Osteoblast (primary cell): Measurements from ENCODE around the gene BLVRB. TPM values are rescaled to one million over a fixed set of nuclear protein-coding genes. Genes with fewer than 3 reads are reported as not detected.

Experiments
- DNase-seq: peaks from one replicate; pipeline ENCODE4 v3.0.0; 2011; ENCODE audit warnings: low spot score, mixed read lengths; ENCODE audit not compliant: insufficient read length; ENCODE audit errors: missing footprints
- H2AFZ ChIP-seq: 2 replicates; pipeline ENCODE4 v1.6.0; 2011; ENCODE audit warnings: mild to moderate bottlenecking, low read length
- H3K27ac ChIP-seq: 2 replicates; pipeline ENCODE4 v1.5.1; 2011; ENCODE audit warnings: mild to moderate bottlenecking, low read depth, low read length, moderate library complexity
- H3K27me3 ChIP-seq: 2 replicates; pipeline ENCODE4 v1.6.0; 2012; ENCODE audit warnings: mild to moderate bottlenecking, control low read depth, inconsistent platforms, low read length, moderate library complexity; ENCODE audit not compliant: insufficient read depth
- H3K36me3 ChIP-seq: 2 replicates; pipeline ENCODE4 v1.5.1; 2011; ENCODE audit warnings: mild to moderate bottlenecking, low read length, control low read depth, moderate library complexity; ENCODE audit not compliant: insufficient read depth
- H3K4me1 ChIP-seq: 2 replicates; pipeline ENCODE4 v1.5.1; 2011; ENCODE audit warnings: mild to moderate bottlenecking, low read length, control low read depth, moderate library complexity; ENCODE audit not compliant: insufficient read depth
- H3K4me2 ChIP-seq: 2 replicates; pipeline ENCODE4 v1.6.0; 2011; ENCODE audit warnings: mild to moderate bottlenecking, low read length; ENCODE audit not compliant: insufficient read depth
- H3K4me3 ChIP-seq: fragments of 200-600 bp; sonication (generic); 3 replicates; pipeline ENCODE4 v1.5.1; 2012; ENCODE audit warnings: mild to moderate bottlenecking, low read length, inconsistent platforms; ENCODE audit not compliant: insufficient read depth
- H3K79me2 ChIP-seq: 2 replicates; pipeline ENCODE4 v1.6.0; 2012; ENCODE audit warnings: mild to moderate bottlenecking, low read length, control low read depth, inconsistent platforms; ENCODE audit not compliant: insufficient read depth
- H3K9me3 ChIP-seq: 2 replicates; pipeline ENCODE4 v1.5.1; 2011; ENCODE audit warnings: low read depth, low read length, control low read depth
- H4K20me1 ChIP-seq: 2 replicates; pipeline ENCODE4 v1.6.0; 2012; ENCODE audit warnings: mild to moderate bottlenecking, low read length, control low read depth; ENCODE audit not compliant: insufficient read depth
- total RNA-seq: library from RNA; depleted of rRNA; stranded (reverse); fragments of >200 nt; gene quantifications from 2 replicates; pipeline ENCODE4 v1.2.3, GENCODE V29; 2012
- TF ChIP-seq, protein P1 (sequence below): IDR thresholded peaks from 2 replicates; pipeline ENCODE4 v1.5.1; 2011; ENCODE audit warnings: mild to moderate bottlenecking, low read depth, low read length, moderate library complexity; ENCODE audit errors: extremely low read depth

Gene BLVRB
- total RNA-seq, 1 donor = 82.2 TPM

DNA sequence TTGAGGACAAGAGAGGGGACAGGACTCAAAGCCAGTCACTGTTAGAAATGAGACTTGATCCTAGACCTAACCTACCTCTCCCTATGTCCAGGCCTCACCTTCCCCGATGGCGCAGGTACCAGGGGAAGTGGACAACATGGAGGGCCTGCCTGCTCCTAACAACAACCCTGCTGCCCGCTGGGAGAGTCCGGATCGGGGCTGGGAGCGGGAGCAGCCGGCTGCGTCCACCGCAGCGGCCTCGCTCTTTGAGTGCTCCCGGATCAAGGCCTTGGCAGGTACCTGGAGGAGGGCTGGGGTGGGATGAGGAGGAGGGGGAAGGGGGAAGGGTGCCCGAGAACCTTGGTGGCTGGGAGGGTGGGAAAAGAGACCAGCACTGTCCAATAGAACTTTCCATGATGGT is 7.0 kb upstream of the BLVRB start:
- Histone ChIP-seq H3K4me3 (no peak overlapping the region), H3K4me2 (no peak overlapping the region), H3K79me2 (no peaks in the 10 kb centered on the region), H3K36me3 (no peaks in the 10 kb centered on the region), H2AFZ (no peak overlapping the region), H3K9me3 (no peaks in the 10 kb centered on the region), H3K27me3 (peaks cover 4% of the 10 kb centered on the region), H3K27ac (no peak overlapping the region), H3K4me1 (no peaks in the 10 kb centered on the region), H4K20me1 (no peaks in the 10 kb centered on the region)
- DNase-seq = no peak
- TF ChIP-seq, protein P1, sequence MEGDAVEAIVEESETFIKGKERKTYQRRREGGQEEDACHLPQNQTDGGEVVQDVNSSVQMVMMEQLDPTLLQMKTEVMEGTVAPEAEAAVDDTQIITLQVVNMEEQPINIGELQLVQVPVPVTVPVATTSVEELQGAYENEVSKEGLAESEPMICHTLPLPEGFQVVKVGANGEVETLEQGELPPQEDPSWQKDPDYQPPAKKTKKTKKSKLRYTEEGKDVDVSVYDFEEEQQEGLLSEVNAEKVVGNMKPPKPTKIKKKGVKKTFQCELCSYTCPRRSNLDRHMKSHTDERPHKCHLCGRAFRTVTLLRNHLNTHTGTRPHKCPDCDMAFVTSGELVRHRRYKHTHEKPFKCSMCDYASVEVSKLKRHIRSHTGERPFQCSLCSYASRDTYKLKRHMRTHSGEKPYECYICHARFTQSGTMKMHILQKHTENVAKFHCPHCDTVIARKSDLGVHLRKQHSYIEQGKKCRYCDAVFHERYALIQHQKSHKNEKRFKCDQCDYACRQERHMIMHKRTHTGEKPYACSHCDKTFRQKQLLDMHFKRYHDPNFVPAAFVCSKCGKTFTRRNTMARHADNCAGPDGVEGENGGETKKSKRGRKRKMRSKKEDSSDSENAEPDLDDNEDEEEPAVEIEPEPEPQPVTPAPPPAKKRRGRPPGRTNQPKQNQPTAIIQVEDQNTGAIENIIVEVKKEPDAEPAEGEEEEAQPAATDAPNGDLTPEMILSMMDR = no peak

DNA sequence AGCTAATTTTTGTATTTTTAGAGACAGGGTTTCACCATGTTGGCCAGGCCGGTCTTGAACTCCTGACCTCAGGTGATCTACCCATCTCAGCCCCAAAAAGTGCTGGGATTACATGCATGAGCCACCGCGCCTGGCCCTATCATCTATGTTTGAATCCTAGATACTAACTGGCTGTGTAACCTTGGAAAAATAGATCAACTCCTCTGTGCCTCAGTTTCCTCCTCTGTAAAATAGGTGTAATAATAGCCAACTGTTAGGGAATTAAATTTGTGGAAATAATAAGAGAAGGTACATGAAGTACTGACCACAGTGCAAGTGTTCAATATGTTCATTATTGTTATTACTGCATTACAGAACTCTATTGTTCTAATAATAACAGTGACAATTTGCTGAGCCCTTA is 5.6 kb upstream of the BLVRB start:
- no peaks in the 10 kb centered on the region for H3K9me3 ChIP-seq
- no peaks in the 10 kb centered on the region for H3K79me2 ChIP-seq
- no peaks in the 10 kb centered on the region for H4K20me1 ChIP-seq
- H3K27ac ChIP-seq = no peak overlapping the region
- peaks cover 13% of the 10 kb centered on the region for H3K27me3 ChIP-seq
- peaks cover 4% of the 10 kb centered on the region for H3K4me1 ChIP-seq
- DNase-seq = no peak
- TF ChIP-seq, protein P1 = no peak
- H3K36me3 ChIP-seq = no peaks in the 10 kb centered on the region
- no peak overlapping the region for H3K4me3 ChIP-seq
- H2AFZ ChIP-seq = no peak overlapping the region
- H3K4me2 ChIP-seq = no peak overlapping the region

DNA sequence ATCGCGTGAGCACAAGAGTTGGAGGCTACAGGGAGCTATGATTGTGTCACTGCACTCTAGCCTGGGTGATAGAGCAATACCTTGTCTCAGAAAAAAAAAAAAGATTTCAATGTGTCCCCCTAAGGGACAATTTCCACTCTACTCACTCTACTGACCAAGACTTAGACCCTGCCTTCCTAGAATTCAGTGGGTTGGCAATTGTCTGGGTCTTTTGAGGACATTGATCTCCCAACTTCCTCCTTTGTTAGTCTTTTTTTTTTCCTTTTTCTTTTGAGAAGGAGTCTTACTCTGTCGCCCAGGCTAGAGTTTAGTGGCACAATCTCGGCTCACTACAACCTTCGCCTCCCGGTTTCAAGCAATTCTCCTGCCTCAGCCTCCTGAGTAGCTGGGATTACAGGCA is 3.5 kb upstream of the BLVRB start:
- Histone ChIP-seq H3K27me3 (peaks cover 13% of the 10 kb centered on the region), H3K4me3 (no peak overlapping the region), H3K9me3 (no peaks in the 10 kb centered on the region), H3K4me1 (peaks cover 19% of the 10 kb centered on the region), H4K20me1 (no peaks in the 10 kb centered on the region), H3K79me2 (no peaks in the 10 kb centered on the region), H3K4me2 (no peak overlapping the region), H3K36me3 (no peaks in the 10 kb centered on the region), H2AFZ (no peak overlapping the region), H3K27ac (no peak overlapping the region)
- no peak for DNase-seq
- TF ChIP-seq, protein P1 = no peak

DNA sequence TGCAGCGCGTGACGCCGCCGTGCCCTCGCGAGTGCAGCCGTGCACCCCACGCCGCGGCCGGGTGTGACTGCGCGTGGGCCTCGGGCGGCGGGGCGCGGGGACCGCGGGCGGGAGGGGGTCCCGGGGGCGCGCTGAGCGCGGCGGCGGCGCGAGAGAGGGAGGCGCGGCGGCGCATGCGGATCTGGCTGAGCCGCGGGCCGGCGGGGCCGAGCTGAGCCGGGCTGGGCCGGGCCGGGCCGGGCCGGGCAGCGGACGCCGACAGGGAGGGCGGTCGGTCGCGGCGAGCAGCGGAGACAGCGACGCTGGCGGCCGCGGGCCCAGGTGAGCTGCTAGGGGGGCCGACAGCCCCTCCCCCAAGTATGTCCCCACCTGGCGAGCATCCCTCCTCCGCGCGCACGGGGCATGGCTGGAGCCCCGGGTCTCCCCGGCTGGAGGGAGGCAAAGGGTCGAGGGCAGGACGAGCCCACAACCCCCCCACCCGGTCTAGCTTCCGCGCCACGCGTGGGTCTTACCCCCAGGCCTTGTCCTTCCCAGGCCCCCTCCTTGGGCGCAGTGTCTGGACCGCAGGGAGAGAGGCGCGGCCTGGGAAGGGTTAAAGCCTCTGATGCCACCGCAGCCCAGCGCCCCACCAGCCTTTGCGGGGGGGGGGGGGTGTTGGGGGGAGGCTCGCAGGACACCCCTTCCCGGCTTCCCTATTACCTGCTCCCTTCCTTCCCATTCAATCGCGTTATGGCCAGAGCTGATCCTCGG is 1.6 kb upstream of the BLVRB start, which contains the start of gene SPTBN4:
SPTBN4 (plus strand) TSS at position 17 of the 750 bp plus-strand sequence. CDS start 5,621 bp downstream, outside the sequence.
- Histone ChIP-seq H3K4me1 (peaks cover 22% of the 10 kb centered on the region), H3K4me3 (peak within 1 kb of the TSS; percentile 82), H3K4me2 (peak within 1 kb of the TSS; percentile 81), H3K79me2 (no peaks in the 10 kb centered on the region), H3K9me3 (no peaks in the 10 kb centered on the region), H3K27me3 (peaks cover 13% of the 10 kb centered on the region), H4K20me1 (no peaks in the 10 kb centered on the region), H3K27ac (no peak within 1 kb of the TSS), H3K36me3 (no peaks in the 10 kb centered on the region), H2AFZ (peak within 1 kb of the TSS; percentile 51)
- peak; percentile 91 for DNase-seq
- TF ChIP-seq, protein P1 = no peak
